NCI-H345 (cell line): ENCODE data around the gene DPH5.
"Not testable (repeated sequence)": the region's sequence is repeated elsewhere in the genome, so short reads cannot be mapped to it uniquely, and the experiment has no call there.

Experiments used
- DNase-seq: peaks from one replicate; lab custom pipeline; 2025; lab: John Stamatoyannopoulos, UW

The DPH5 gene

GRCh38 chr1:101025657-101026429, at the start of gene DPH5:
Gene DPH5 (minus strand): TSS chr1:101025784. CDS start chr1:101025443, 341 bp downstream.
- DNase-seq = peak; percentile 91

- peak; percentile 39 for DNase-seq
Observed at GRCh38 chr1:101073836-101074235, 48.3 kb upstream of the DPH5 start.

GRCh38 chr1:101071470-101071891, 45.9 kb upstream of the DPH5 start:
- peak; percentile 49 for DNase-seq

GRCh38 chr1:101069158-101069557, 43.6 kb upstream of the DPH5 start:
- DNase-seq = no peak

- not testable (repeated sequence) for DNase-seq
Observed at GRCh38 chr1:101066937-101067335, 41.4 kb upstream of the DPH5 start.

- DNase-seq = no peak
Observed at GRCh38 chr1:101066260-101066936, 40.8 kb upstream of the DPH5 start.

GRCh38 chr1:101065575-101065974, 40.0 kb upstream of the DPH5 start:
- no peak for DNase-seq

- no peak for DNase-seq
Observed at GRCh38 chr1:101064697-101065096, 39.1 kb upstream of the DPH5 start.

- no peak for DNase-seq
Observed at GRCh38 chr1:101060992-101061391, 35.4 kb upstream of the DPH5 start.

- no peak for DNase-seq
Observed at GRCh38 chr1:101059945-101060542, 34.5 kb upstream of the DPH5 start.

- DNase-seq = no peak
Observed at GRCh38 chr1:101055623-101056022, 30.0 kb upstream of the DPH5 start.

- DNase-seq = no peak
Observed at GRCh38 chr1:101051688-101052638, 26.4 kb upstream of the DPH5 start.

- DNase-seq = no peak
Observed at GRCh38 chr1:101050869-101051268, 25.3 kb upstream of the DPH5 start.

GRCh38 chr1:101044749-101045148, 19.2 kb upstream of the DPH5 start:
- no peak for DNase-seq

- no peak for DNase-seq
Observed at GRCh38 chr1:101044259-101044658, 18.7 kb upstream of the DPH5 start.

- DNase-seq = no peak
Observed at GRCh38 chr1:101043776-101044175, 18.2 kb upstream of the DPH5 start.

GRCh38 chr1:101041300-101041699, 15.7 kb upstream of the DPH5 start:
- no peak for DNase-seq

GRCh38 chr1:101040666-101041065, 15.1 kb upstream of the DPH5 start:
- no peak for DNase-seq

- DNase-seq = no peak
Observed at GRCh38 chr1:101039245-101039644, 13.7 kb upstream of the DPH5 start.

- DNase-seq = no peak
Observed at GRCh38 chr1:101037316-101037715, 11.7 kb upstream of the DPH5 start.

GRCh38 chr1:101033017-101033416, 7.4 kb upstream of the DPH5 start:
- DNase-seq = no peak

- not testable (repeated sequence) for DNase-seq
Observed at GRCh38 chr1:101032129-101032528, 6.5 kb upstream of the DPH5 start.
